ENCODE measurements around the gene PGAM1.

Gene PGAM1

DNA sequence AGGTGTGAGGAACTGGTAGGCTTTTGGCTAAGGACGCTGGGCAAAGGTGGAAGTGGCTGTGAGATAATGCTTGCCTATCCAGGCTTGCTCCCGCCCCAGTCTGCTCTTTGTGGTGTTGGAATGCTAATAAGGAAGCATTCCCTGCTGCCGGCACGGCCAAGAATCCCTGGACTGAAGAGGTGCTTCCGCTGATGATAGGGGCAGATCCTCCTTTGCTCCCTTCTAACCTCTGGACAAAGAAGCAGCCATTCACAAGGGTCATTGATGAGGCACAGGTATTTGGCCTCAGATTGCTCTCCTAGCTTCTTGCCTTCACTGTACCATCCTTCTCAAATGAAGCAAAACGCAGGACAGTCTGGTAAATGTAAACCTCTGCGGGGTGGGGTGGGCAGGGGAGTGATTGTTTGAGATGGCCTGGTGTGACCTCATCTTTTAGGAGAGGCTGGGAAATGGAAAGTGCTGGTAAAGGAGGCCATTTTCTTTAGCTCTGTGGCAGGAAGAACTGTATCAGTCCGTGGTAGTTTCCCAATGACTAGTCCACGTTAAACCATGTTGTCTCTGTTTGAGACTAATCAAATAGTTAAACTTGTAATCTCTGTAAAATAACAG is 1.7 kb downstream of the PGAM1 start (continued):
- TF ChIP-seq ZBTB48 (tag by site-specific recombination; IDR thresholded peaks at IDR 0.05) (no peak), ZNF112 (tag by site-specific recombination; IDR thresholded peaks at IDR 0.05) (no peak), OVOL3 (tag by site-specific recombination; IDR thresholded peaks at IDR 0.05) (no peak), ZNF600 (tag by site-specific recombination; IDR thresholded peaks at IDR 0.05) (peak; percentile 86), ZNF48 (tag by site-specific recombination; IDR thresholded peaks at IDR 0.05) (no peak), ZBTB17 (tag by site-specific recombination; IDR thresholded peaks at IDR 0.05) (peak; percentile 74), OSR2 (tag by site-specific recombination; IDR thresholded peaks at IDR 0.05) (peak; percentile 23; the same call in 1 of the 2 replicates), KLF8 (tag by site-specific recombination; IDR thresholded peaks at IDR 0.05) (0 out of 2 replicates have a peak, but pooled peaks have one; percentile 29), ZNF24 (tag by site-specific recombination; IDR thresholded peaks at IDR 0.05) (0 out of 2 replicates have a peak, but pooled peaks have one; percentile 11), ZSCAN30 (tag by site-specific recombination; IDR thresholded peaks at IDR 0.05) (no peak), MYNN (tag by site-specific recombination; IDR thresholded peaks at IDR 0.05; ENCODE audit: borderline replicate concordance) (no peak), SP7 (tag by site-specific recombination; IDR thresholded peaks at IDR 0.05) (peak; percentile 14; the same call in 1 of the 2 replicates), ZNF629 (tag by site-specific recombination; IDR thresholded peaks at IDR 0.05) (peak; percentile 36; the same call in 1 of the 2 replicates), KLF9 (tag by site-specific recombination; IDR thresholded peaks at IDR 0.05; ENCODE audit: low read depth) (no peak), KLF10 (tag by site-specific recombination; IDR thresholded peaks at IDR 0.05) (no peak), ZNF596 (tag by site-specific recombination; IDR thresholded peaks at IDR 0.05) (no peak), GLI4 (tag by site-specific recombination; IDR thresholded peaks at IDR 0.05) (no peak), SP2 (tag by site-specific recombination; IDR thresholded peaks at IDR 0.05) (peak; percentile 50), ZNF341 (tag by site-specific recombination; IDR thresholded peaks at IDR 0.05; ENCODE audit: low read depth) (peak; percentile 51; the same call in 1 of the 2 replicates), WT1 (tag by site-specific recombination; IDR thresholded peaks at IDR 0.05) (peak; percentile 56; the same call in 1 of the 2 replicates), ZNF558 (tag by site-specific recombination; IDR thresholded peaks at IDR 0.05) (no peak), ZNF140 (tag by site-specific recombination; IDR thresholded peaks at IDR 0.05) (no peak), ZNF660 (tag by site-specific recombination; IDR thresholded peaks at IDR 0.05) (no peak), ZNF747 (tag by site-specific recombination; IDR thresholded peaks at IDR 0.05) (no peak), ZNF76 (tag by site-specific recombination; IDR thresholded peaks at IDR 0.05; ENCODE audit: borderline replicate concordance, low read depth) (peak; percentile 75; the same call in 1 of the 2 replicates)
- TF ChIP-seq, protein P1, sequence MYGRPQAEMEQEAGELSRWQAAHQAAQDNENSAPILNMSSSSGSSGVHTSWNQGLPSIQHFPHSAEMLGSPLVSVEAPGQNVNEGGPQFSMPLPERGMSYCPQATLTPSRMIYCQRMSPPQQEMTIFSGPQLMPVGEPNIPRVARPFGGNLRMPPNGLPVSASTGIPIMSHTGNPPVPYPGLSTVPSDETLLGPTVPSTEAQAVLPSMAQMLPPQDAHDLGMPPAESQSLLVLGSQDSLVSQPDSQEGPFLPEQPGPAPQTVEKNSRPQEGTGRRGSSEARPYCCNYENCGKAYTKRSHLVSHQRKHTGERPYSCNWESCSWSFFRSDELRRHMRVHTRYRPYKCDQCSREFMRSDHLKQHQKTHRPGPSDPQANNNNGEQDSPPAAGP (tag by site-specific recombination; IDR thresholded peaks at IDR 0.05): no peak; the same call in 1 of the 2 replicates
- TF ChIP-seq, protein P2, sequence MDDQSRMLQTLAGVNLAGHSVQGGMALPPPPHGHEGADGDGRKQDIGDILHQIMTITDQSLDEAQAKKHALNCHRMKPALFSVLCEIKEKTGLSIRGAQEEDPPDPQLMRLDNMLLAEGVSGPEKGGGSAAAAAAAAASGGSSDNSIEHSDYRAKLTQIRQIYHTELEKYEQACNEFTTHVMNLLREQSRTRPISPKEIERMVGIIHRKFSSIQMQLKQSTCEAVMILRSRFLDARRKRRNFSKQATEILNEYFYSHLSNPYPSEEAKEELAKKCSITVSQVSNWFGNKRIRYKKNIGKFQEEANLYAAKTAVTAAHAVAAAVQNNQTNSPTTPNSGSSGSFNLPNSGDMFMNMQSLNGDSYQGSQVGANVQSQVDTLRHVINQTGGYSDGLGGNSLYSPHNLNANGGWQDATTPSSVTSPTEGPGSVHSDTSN (CRISPR knock-in tag; IDR thresholded peaks at IDR 0.05): no peak
- TF ChIP-seq, protein P3, sequence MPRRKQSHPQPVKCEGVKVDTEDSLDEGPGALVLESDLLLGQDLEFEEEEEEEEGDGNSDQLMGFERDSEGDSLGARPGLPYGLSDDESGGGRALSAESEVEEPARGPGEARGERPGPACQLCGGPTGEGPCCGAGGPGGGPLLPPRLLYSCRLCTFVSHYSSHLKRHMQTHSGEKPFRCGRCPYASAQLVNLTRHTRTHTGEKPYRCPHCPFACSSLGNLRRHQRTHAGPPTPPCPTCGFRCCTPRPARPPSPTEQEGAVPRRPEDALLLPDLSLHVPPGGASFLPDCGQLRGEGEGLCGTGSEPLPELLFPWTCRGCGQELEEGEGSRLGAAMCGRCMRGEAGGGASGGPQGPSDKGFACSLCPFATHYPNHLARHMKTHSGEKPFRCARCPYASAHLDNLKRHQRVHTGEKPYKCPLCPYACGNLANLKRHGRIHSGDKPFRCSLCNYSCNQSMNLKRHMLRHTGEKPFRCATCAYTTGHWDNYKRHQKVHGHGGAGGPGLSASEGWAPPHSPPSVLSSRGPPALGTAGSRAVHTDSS (tag by site-specific recombination; IDR thresholded peaks at IDR 0.05): no peak
- TF ChIP-seq, protein P4, sequence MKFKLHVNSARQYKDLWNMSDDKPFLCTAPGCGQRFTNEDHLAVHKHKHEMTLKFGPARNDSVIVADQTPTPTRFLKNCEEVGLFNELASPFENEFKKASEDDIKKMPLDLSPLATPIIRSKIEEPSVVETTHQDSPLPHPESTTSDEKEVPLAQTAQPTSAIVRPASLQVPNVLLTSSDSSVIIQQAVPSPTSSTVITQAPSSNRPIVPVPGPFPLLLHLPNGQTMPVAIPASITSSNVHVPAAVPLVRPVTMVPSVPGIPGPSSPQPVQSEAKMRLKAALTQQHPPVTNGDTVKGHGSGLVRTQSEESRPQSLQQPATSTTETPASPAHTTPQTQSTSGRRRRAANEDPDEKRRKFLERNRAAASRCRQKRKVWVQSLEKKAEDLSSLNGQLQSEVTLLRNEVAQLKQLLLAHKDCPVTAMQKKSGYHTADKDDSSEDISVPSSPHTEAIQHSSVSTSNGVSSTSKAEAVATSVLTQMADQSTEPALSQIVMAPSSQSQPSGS (tag by site-specific recombination; IDR thresholded peaks at IDR 0.05; ENCODE audit: low read depth): peak; percentile 86

Data from HEK293 (cell line).